Measurements from ENCODE around the gene SYS1. TPM values are rescaled to one million over a fixed set of nuclear protein-coding genes. Genes with fewer than 3 reads are reported as not detected.

SYS1 gene
- polyA plus RNA-seq, 2 donors = 8.4 to 16.5 TPM

DNA sequence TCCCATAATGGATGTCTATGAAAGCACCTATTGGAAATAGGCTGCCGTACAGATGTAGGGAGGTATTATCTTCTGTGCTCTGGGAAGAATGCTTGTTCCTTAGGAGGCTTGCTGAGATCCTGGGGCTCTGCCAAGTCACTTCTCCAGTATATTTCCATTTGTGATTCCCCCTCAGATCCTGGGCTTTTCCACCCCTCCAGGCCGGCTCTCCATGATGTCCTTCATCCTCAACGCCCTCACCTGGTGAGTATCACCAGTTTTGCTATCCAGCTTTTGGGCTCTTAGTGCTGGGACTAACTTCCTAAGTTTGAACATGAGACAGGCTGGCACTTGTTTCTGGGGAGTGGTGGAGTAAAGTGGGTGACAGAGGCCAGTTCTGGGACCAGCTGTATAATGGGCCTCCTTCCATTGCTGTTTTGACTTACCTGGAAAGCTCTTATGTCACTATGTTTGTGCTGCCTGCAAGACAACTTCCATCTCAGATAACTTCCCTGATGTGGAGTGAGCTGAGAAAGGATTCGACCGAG lies 2.6 kb downstream of the SYS1 start:
- Histone ChIP-seq H3K27ac (ENCODE audit: low read depth in 2 of 2, low read length in 1 of 2) (no peak overlapping the region), H3K27me3 (ENCODE audit: control insufficient read depth in 1 of 2, insufficient read depth in 2 of 2, low read length in 2 of 2) (no peaks in the 10 kb centered on the region), H3K4me1 (ENCODE audit: control insufficient read depth in 2 of 2, insufficient read depth in 2 of 2, low read length in 1 of 2) (no peaks in the 10 kb centered on the region), H3K4me3 (ENCODE audit: low read depth in 1 of 2, low read length in 2 of 2) (no peak overlapping the region), H3K36me3 (ENCODE audit: control insufficient read depth in 2 of 2, insufficient read depth in 2 of 2, low read length in 1 of 2) (peaks cover 10 to 19% of the 10 kb centered on the region in 2 donors), H3K9me3 (ENCODE audit: control insufficient read depth in 2 of 2, insufficient read depth in 1 of 2, low read depth in 1 of 2, low read length in 1 of 2) (no peaks in the 10 kb centered on the region)
- WGBS, 2 donors = 83 to 93% methylated on average over 5 of the region's 5 CpGs

DNA sequence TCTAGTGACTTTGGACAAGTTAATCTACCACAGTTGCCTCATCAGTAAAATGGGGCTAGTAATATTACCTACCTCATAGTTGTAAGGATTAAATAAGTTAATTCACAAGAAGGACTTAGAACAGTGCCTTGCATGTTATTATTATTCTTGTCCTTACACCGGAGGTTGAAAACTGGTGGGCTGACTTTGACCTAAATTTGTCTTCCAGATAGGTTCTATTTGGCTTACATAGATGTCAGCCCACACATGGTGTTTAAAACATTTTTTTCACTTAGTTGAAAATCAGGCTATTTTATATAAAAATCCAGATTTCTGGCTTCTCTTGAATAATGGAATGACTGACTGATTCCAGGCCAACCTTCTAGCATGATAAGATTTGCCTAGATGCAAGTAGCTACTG lies 3.2 kb downstream of the SYS1 start:
- Histone ChIP-seq H3K4me1 (ENCODE audit: control insufficient read depth in 2 of 2, insufficient read depth in 2 of 2, low read length in 1 of 2) (no peaks in the 10 kb centered on the region), H3K36me3 (ENCODE audit: control insufficient read depth in 2 of 2, insufficient read depth in 2 of 2, low read length in 1 of 2) (peaks cover 10 to 19% of the 10 kb centered on the region in 2 donors), H3K4me3 (ENCODE audit: low read depth in 1 of 2, low read length in 2 of 2) (no peak overlapping the region), H3K27ac (ENCODE audit: low read depth in 2 of 2, low read length in 1 of 2) (no peak overlapping the region), H3K9me3 (ENCODE audit: control insufficient read depth in 2 of 2, insufficient read depth in 1 of 2, low read depth in 1 of 2, low read length in 1 of 2) (no peaks in the 10 kb centered on the region), H3K27me3 (ENCODE audit: control insufficient read depth in 1 of 2, insufficient read depth in 2 of 2, low read length in 2 of 2) (no peaks in the 10 kb centered on the region)
- WGBS, 2 donors = 87% methylated on average over 1 of the region's 1 CpG

DNA sequence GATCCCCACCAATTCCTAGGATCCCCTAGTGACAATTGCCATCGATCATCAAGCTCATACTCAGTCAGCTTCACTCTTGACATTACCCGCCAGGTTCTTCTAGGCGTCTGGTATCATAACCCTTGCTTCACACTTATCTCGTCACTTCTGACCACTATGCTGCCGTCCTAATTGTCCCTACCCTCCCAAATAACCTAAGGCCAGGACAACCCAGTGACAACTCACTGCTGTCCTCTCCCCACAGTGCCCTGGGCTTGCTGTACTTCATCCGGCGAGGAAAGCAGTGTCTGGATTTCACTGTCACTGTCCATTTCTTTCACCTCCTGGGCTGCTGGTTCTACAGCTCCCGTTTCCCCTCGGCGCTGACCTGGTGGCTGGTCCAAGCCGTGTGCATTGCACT lies 3.7 kb downstream of the SYS1 start:
- H3K27me3 ChIP-seq (ENCODE audit: control insufficient read depth in 1 of 2, insufficient read depth in 2 of 2, low read length in 2 of 2) = no peaks in the 10 kb centered on the region
- WGBS, 2 donors = 88 to 94% methylated on average over 11 of the region's 11 CpGs
- H3K4me1 ChIP-seq (ENCODE audit: control insufficient read depth in 2 of 2, insufficient read depth in 2 of 2, low read length in 1 of 2) = no peaks in the 10 kb centered on the region
- H3K27ac ChIP-seq (ENCODE audit: low read depth in 2 of 2, low read length in 1 of 2) = no peak overlapping the region
- no peaks in the 10 kb centered on the region for H3K9me3 ChIP-seq (ENCODE audit: control insufficient read depth in 2 of 2, insufficient read depth in 1 of 2, low read depth in 1 of 2, low read length in 1 of 2)
- peaks cover 10 to 19% of the 10 kb centered on the region in 2 donors for H3K36me3 ChIP-seq (ENCODE audit: control insufficient read depth in 2 of 2, insufficient read depth in 2 of 2, low read length in 1 of 2)
- H3K4me3 ChIP-seq (ENCODE audit: low read depth in 1 of 2, low read length in 2 of 2) = no peak overlapping the region

DNA sequence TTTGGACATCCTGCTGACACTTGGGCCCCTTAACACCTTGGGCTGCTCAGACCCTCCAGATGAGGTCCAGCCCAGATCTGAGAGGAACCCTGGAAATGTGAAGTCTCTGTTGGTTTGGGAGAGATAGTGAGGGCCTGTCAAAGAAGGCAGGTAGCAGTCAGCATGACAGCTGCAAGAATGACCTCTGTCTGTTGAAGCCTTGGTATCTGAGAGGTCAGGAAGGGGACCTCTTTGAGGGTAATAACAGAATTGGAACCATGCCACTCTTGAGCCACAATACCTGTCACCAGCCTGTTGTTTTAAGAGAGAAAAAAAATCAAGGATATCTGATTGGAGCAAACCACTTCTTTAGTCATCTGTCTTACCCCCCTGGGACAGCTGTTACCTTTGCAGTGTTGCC lies 4.2 kb downstream of the SYS1 start:
- no peaks in the 10 kb centered on the region for H3K4me1 ChIP-seq (ENCODE audit: control insufficient read depth in 2 of 2, insufficient read depth in 2 of 2, low read length in 1 of 2)
- H3K27ac ChIP-seq (ENCODE audit: low read depth in 2 of 2, low read length in 1 of 2) = no peak overlapping the region
- H3K4me3 ChIP-seq (ENCODE audit: low read depth in 1 of 2, low read length in 2 of 2) = no peak overlapping the region
- no peaks in the 10 kb centered on the region for H3K27me3 ChIP-seq (ENCODE audit: control insufficient read depth in 1 of 2, insufficient read depth in 2 of 2, low read length in 2 of 2)
- H3K9me3 ChIP-seq (ENCODE audit: control insufficient read depth in 2 of 2, insufficient read depth in 1 of 2, low read depth in 1 of 2, low read length in 1 of 2) = no peaks in the 10 kb centered on the region
- peaks cover 10 to 19% of the 10 kb centered on the region in 2 donors for H3K36me3 ChIP-seq (ENCODE audit: control insufficient read depth in 2 of 2, insufficient read depth in 2 of 2, low read length in 1 of 2)

DNA sequence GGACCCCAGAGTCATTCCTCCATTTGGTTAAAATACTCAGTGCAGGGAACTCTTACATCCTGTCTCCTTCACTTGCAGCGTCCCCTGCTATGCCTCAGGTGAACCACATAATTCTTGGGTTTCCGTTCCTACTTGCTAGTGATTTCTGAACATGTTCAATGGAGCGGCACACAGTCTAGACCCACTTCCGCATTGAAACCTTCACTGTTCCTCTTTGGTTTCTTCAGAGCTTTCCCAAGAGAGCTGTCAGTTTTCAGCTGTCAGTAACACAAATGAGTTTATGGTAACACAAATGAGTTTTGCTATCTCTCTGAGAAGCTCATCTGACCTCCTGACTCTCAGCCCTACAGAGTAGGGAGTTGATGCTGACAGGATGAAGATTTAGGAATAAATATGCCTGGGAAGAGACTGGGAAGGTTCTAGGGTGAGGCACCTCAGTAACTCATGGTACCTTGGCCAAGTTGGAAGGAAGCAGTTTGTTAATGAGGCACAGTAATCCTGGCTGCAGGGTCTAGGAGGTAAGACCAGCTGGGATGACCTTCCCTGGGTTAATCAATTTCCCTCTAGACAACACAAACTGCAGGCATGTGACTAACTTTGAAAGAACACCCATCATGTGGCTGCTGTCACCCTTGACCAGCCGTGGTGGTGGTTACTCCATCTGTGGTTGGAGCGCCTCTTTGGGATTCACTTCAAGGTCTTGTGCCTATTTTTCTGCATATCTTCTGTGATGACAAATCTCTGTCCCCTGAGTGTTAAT lies 5.4 kb downstream of the SYS1 start:
- Histone ChIP-seq H3K9me3 (ENCODE audit: control insufficient read depth in 2 of 2, insufficient read depth in 1 of 2, low read depth in 1 of 2, low read length in 1 of 2) (no peaks in the 10 kb centered on the region), H3K27ac (ENCODE audit: low read depth in 2 of 2, low read length in 1 of 2) (no peak overlapping the region), H3K36me3 (ENCODE audit: control insufficient read depth in 2 of 2, insufficient read depth in 2 of 2, low read length in 1 of 2) (peaks cover 10 to 19% of the 10 kb centered on the region in 2 donors), H3K27me3 (ENCODE audit: control insufficient read depth in 1 of 2, insufficient read depth in 2 of 2, low read length in 2 of 2) (no peaks in the 10 kb centered on the region), H3K4me3 (ENCODE audit: low read depth in 1 of 2, low read length in 2 of 2) (no peak overlapping the region), H3K4me1 (ENCODE audit: control insufficient read depth in 2 of 2, insufficient read depth in 2 of 2, low read length in 1 of 2) (peaks cover 0 to 3% of the 10 kb centered on the region in 2 donors)
- WGBS, 2 donors = 76 to 79% methylated on average over 6 of the region's 6 CpGs

DNA sequence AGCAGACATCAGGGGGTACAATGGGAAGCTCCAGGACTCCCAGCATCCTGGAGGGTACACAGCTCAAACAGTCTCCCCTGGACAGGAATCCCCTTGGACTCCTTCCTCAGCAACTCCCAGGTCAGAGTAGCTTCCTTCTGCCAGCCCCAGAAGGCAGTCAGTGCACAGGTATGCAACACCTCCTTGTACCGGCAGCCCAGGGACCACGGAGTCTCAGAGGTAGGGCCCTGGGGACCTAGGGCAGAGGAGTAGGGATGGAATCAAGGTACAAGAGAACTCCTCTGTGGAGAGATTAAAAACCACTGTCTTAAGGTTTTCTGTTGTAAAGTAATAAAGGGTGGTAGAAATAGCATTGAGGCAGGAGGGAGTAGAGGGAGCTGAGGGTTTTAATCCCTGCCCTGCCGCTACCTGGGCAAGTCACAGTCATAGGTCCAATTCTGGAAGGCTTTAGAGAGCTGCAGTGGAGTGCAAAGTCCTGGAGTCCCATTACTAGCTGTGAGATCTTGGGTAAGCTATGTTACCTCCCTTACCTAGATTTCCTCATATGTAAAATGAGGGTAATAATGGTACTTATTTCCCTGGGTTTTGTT lies 7.7 kb downstream of the SYS1 start:
- Histone ChIP-seq H3K4me1 (ENCODE audit: control insufficient read depth in 2 of 2, insufficient read depth in 2 of 2, low read length in 1 of 2) (peaks cover 0 to 3% of the 10 kb centered on the region in 2 donors), H3K9me3 (ENCODE audit: control insufficient read depth in 2 of 2, insufficient read depth in 1 of 2, low read depth in 1 of 2, low read length in 1 of 2) (no peaks in the 10 kb centered on the region), H3K4me3 (ENCODE audit: low read depth in 1 of 2, low read length in 2 of 2) (no peak overlapping the region), H3K27me3 (ENCODE audit: control insufficient read depth in 1 of 2, insufficient read depth in 2 of 2, low read length in 2 of 2) (no peaks in the 10 kb centered on the region), H3K36me3 (ENCODE audit: control insufficient read depth in 2 of 2, insufficient read depth in 2 of 2, low read length in 1 of 2) (peaks cover 10 to 16% of the 10 kb centered on the region in 2 donors), H3K27ac (ENCODE audit: low read depth in 2 of 2, low read length in 1 of 2) (no peak overlapping the region)
- WGBS, 2 donors = 74 to 78% methylated on average over 3 of the region's 3 CpGs

DNA sequence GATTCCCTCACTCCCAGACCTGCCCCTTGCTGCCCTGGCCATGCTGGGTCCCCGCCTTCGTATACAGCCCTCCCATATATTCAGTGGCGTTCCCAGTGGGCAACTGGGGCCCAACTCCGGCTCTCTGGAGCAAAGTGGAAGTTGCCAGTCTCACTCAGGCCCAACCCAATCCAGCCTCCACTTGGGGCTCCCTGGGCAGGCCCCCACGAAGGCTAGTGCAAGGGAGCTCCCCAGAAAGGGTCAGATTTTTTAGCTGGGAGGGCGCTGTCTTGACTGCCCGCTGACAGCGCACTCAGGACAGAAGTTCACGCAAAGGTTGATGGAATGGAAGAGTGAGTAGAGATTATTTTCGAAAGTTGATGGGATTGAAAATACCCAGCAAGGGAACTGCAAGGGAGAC lies 9.3 kb downstream of the SYS1 start:
- Histone ChIP-seq H3K9me3 (ENCODE audit: control insufficient read depth in 2 of 2, insufficient read depth in 1 of 2, low read depth in 1 of 2, low read length in 1 of 2) (no peaks in the 10 kb centered on the region), H3K27ac (ENCODE audit: low read depth in 2 of 2, low read length in 1 of 2) (no peak overlapping the region), H3K4me1 (ENCODE audit: control insufficient read depth in 2 of 2, insufficient read depth in 2 of 2, low read length in 1 of 2) (peaks cover 0 to 3% of the 10 kb centered on the region in 2 donors), H3K36me3 (ENCODE audit: control insufficient read depth in 2 of 2, insufficient read depth in 2 of 2, low read length in 1 of 2) (peaks cover 5% of the 10 kb centered on the region in 2 donors), H3K27me3 (ENCODE audit: control insufficient read depth in 1 of 2, insufficient read depth in 2 of 2, low read length in 2 of 2) (no peaks in the 10 kb centered on the region), H3K4me3 (ENCODE audit: low read depth in 1 of 2, low read length in 2 of 2) (no peak overlapping the region)
- 92 to 93% methylated on average over 10 of the region's 10 CpGs for WGBS, 2 donors

DNA sequence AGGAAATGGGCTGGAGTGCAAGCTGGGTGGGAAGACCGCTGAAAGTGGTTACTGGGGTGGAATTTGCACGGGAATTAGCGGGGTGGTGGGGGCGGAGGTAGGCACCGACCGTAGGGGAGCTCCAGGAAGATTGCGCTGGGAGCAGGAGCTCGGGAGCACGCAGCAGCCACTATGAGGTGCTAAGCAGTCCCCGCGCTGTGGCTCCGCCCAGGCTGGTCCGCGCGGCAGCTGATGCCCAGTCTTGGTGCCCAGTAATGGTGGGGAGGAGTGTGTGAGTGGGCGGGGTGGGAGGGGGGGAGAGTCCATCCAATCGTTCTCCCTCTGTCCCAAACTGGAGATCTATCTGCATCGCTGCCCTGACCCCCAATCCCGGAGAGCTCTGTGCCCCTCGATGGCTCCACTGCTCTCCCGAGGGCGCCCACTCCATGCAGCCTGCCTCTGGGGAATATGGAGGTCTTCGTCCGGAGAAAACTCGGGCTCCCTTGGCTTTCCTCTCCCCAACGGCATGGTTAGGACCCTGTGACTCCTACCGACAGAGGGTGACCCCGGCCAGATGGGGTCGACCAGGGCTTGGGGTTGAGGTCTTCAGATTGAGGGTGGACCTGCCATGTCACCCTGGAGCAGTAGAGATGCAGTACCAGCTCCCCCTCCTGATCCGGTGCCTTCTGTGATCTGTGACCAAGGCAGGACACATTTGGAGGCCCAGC lies 9.8 kb downstream of the SYS1 start:
- 47 to 57% methylated on average over 20 to 30 of the region's 30 CpGs for WGBS, 2 donors
- peak overlapping the region; percentile 41 to 53 for H3K4me3 ChIP-seq (ENCODE audit: low read depth in 1 of 2, low read length in 2 of 2)
- H3K27ac ChIP-seq (ENCODE audit: low read depth in 2 of 2, low read length in 1 of 2) = peak overlapping the region; percentile 60 to 79
- no peaks in the 10 kb centered on the region for H3K36me3 ChIP-seq (ENCODE audit: control insufficient read depth in 2 of 2, insufficient read depth in 2 of 2, low read length in 1 of 2)
- H3K9me3 ChIP-seq (ENCODE audit: control insufficient read depth in 2 of 2, insufficient read depth in 1 of 2, low read depth in 1 of 2, low read length in 1 of 2) = no peaks in the 10 kb centered on the region
- peaks cover 0 to 3% of the 10 kb centered on the region in 2 donors for H3K4me1 ChIP-seq (ENCODE audit: control insufficient read depth in 2 of 2, insufficient read depth in 2 of 2, low read length in 1 of 2)
- no peaks in the 10 kb centered on the region for H3K27me3 ChIP-seq (ENCODE audit: control insufficient read depth in 1 of 2, insufficient read depth in 2 of 2, low read length in 2 of 2)

DNA sequence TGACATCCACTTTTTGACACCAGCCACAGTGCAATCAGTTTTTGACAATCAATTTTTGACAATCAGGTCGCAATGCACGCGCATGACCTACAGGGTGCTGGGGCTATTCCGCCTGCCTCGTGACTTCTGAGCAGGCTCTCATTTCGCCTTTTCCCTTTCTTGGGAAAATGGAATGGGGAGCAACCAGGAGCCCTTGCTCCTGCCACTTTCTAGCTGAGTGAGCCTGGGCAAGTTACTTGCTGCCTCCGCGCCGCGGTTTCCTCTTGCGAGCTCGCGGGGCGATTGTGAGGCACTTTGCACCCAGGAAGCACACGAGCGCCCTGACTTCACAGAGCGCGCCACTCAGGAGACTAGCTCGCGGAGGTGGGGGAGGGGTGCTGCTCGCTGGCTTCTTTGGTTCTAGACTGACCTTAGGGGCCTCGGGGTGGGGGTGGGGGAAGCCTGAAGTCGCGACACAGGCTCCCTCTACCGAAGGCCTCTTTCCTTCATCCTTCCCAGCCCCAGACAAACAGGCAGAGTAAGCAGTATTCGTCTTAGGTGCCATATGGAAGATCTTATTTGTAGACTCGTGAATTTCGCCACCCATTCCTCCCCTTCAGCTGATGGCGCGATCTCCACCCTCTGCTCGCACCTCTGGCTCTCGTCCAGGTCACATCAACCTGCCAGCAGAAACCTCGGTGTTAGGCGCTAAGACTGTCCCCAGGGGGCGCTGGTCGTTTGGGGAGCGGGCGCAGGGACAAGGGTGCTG lies 10.6 kb downstream of the SYS1 start:
- H3K4me1 ChIP-seq (ENCODE audit: control insufficient read depth in 2 of 2, insufficient read depth in 2 of 2, low read length in 1 of 2) = peaks cover 0 to 3% of the 10 kb centered on the region in 2 donors
- H3K27me3 ChIP-seq (ENCODE audit: control insufficient read depth in 1 of 2, insufficient read depth in 2 of 2, low read length in 2 of 2) = no peaks in the 10 kb centered on the region
- 5 to 10% methylated on average over 38 of the region's 38 CpGs for WGBS, 2 donors
- peak overlapping the region; percentile 60 to 79 for H3K27ac ChIP-seq (ENCODE audit: low read depth in 2 of 2, low read length in 1 of 2)
- peak overlapping the region; percentile 41 to 53 for H3K4me3 ChIP-seq (ENCODE audit: low read depth in 1 of 2, low read length in 2 of 2)
- H3K36me3 ChIP-seq (ENCODE audit: control insufficient read depth in 2 of 2, insufficient read depth in 2 of 2, low read length in 1 of 2) = no peaks in the 10 kb centered on the region
- no peaks in the 10 kb centered on the region for H3K9me3 ChIP-seq (ENCODE audit: control insufficient read depth in 2 of 2, insufficient read depth in 1 of 2, low read depth in 1 of 2, low read length in 1 of 2)
